DMS153 (cell line): ENCODE results near the gene PCDHGB1.
"Not testable (repeated sequence)": the region's sequence is repeated elsewhere in the genome, so short reads cannot be mapped to it uniquely, and the experiment has no call there.

ENCODE experiments used
- DNase-seq: peaks from one replicate; lab custom pipeline; 2025; lab: John Stamatoyannopoulos, UW

PCDHGB1 gene

GRCh38 chr5:141383345-141383744 is 33.4 kb downstream of the PCDHGB1 start:
- no peak for DNase-seq

- DNase-seq, result no peak
Measured at GRCh38 chr5:141384471-141385267, 34.8 kb downstream of the PCDHGB1 start.

GRCh38 chr5:141387557-141388311 is 37.8 kb downstream of the PCDHGB1 start, which contains the start of gene PCDHGB4:
TSS of gene PCDHGB4 (plus strand) at chr5:141387698. CDS start at chr5:141387885, 187 bp downstream.
- not testable (repeated sequence) for DNase-seq

- DNase-seq, result no peak
Measured at GRCh38 chr5:141388661-141389060, 38.8 kb downstream of the PCDHGB1 start.

- no peak for DNase-seq
Measured at GRCh38 chr5:141389153-141390042, 39.5 kb downstream of the PCDHGB1 start.

GRCh38 chr5:141392429-141393198 is 42.7 kb downstream of the PCDHGB1 start, which contains the start of gene PCDHGA8:
TSS of gene PCDHGA8 (plus strand) at chr5:141392633. CDS start at chr5:141392814, 181 bp downstream.
- no peak for DNase-seq

- no peak for DNase-seq
Measured at GRCh38 chr5:141393267-141393666, 43.4 kb downstream of the PCDHGB1 start.

GRCh38 chr5:141394401-141395187 is 44.7 kb downstream of the PCDHGB1 start:
- DNase-seq, result not testable (repeated sequence)

- not testable (repeated sequence) for DNase-seq
Measured at GRCh38 chr5:141397756-141398551, 48.1 kb downstream of the PCDHGB1 start, which contains the start of gene PCDHGB5. TSS of gene PCDHGB5 (plus strand) at chr5:141397947. CDS start at chr5:141398128, 181 bp downstream.

- DNase-seq, result no peak
Measured at GRCh38 chr5:141398608-141399007, 48.7 kb downstream of the PCDHGB1 start.

- no peak for DNase-seq
Measured at GRCh38 chr5:141399555-141400258, 49.8 kb downstream of the PCDHGB1 start.
